ENCODE results near the gene ITPR1. TPM values are rescaled to one million over a fixed set of nuclear protein-coding genes. Genes with fewer than 3 reads are reported as not detected.
A peak's percentile ranks its signal among the peaks of the same experiment; 100 is the strongest.

ITPR1 gene
- total RNA-seq, 1 experiment from 2014 or later = 48.5 TPM

GRCh38 chr3:4533489-4534443 is 40.6 kb downstream of the ITPR1 start:
- Histone ChIP-seq H3K36me3 (ENCODE audit: low read depth, low read length) (no peaks in the 10 kb centered on the region), H3K4me1 (ENCODE audit: insufficient read depth, low read length) (peaks cover 18% of the 10 kb centered on the region; the same call in 1 of the 2 replicates), H3K9ac (ENCODE audit: low read length) (no peak overlapping the region), H3K4me3 (ENCODE audit: low read length) (no peak overlapping the region), H4K20me1 (ENCODE audit: low read length) (no peaks in the 10 kb centered on the region), H3K9me3 (ENCODE audit: low read length) (no peaks in the 10 kb centered on the region), H3K27me3 (ENCODE audit: low read length) (no peaks in the 10 kb centered on the region), H3K4me2 (ENCODE audit: low read length) (peak overlapping the region; percentile 18; the same call in 1 of the 2 replicates), H3K27ac (ENCODE audit: low read length) (no peak overlapping the region), H3F3A (ENCODE audit: low read length, unreplicated experiment) (no peaks in the 10 kb centered on the region), H3K79me2 (ENCODE audit: low read length) (no peaks in the 10 kb centered on the region), H3K9me2 (replicated peaks; ENCODE audit: low read length) (no peaks in the 10 kb centered on the region), H2AFZ (ENCODE audit: low read length) (no peak overlapping the region)
- ATAC-seq (peak; percentile 31; the same call in 1 of the 2 replicates), DNase-seq (peak; percentile 33)
- POLR2A ChIA-PET (ENCODE audit: unreplicated experiment) = interaction anchor here (0.6 kb wide), 1 partner anchor 85 kb away, joined by 6 read pairs; no protein-coding TSS in a partner anchor
- CTCF ChIA-PET = no interaction called here
- TF ChIP-seq EZH2phosphoT487 (IDR thresholded peaks at IDR 0.05; ENCODE audit: borderline replicate concordance, low read length) (no peak), EZH2 (IDR thresholded peaks at IDR 0.05; ENCODE audit: low read length, unreplicated experiment) (no peak), CTCF (conservative IDR thresholded peaks at IDR 0.05; ENCODE audit: low read depth, low read length) (peak; percentile 47; the same call in 1 of the 2 replicates)
- intact Hi-C loops (cut with micrococcal nuclease) = no loop called here
- BruUV-seq (replicated peaks) = no TSS peak

GRCh38 chr3:4534906-4535305 is 41.8 kb downstream of the ITPR1 start:
- no TSS peak for BruUV-seq (replicated peaks)
- Histone ChIP-seq H3K79me2 (ENCODE audit: low read length) (no peaks in the 10 kb centered on the region), H3K27me3 (ENCODE audit: low read length) (no peaks in the 10 kb centered on the region), H4K20me1 (ENCODE audit: low read length) (no peaks in the 10 kb centered on the region), H3K9me3 (ENCODE audit: low read length) (no peaks in the 10 kb centered on the region), H3K9me2 (replicated peaks; ENCODE audit: low read length) (no peaks in the 10 kb centered on the region), H3K36me3 (ENCODE audit: low read depth, low read length) (no peaks in the 10 kb centered on the region), H3K9ac (ENCODE audit: low read length) (no peak overlapping the region), H3F3A (ENCODE audit: low read length, unreplicated experiment) (no peaks in the 10 kb centered on the region), H3K4me2 (ENCODE audit: low read length) (no peak overlapping the region), H3K27ac (ENCODE audit: low read length) (no peak overlapping the region), H3K4me3 (ENCODE audit: low read length) (no peak overlapping the region), H3K4me1 (ENCODE audit: insufficient read depth, low read length) (peaks cover 18% of the 10 kb centered on the region; the same call in 1 of the 2 replicates), H2AFZ (ENCODE audit: low read length) (no peak overlapping the region)
- intact Hi-C loops (cut with micrococcal nuclease) = no loop called here
- CTCF ChIA-PET = no interaction called here
- no peak for TF ChIP-seq CTCF (conservative IDR thresholded peaks at IDR 0.05; ENCODE audit: low read depth, low read length)
- no peak for TF ChIP-seq EZH2 (IDR thresholded peaks at IDR 0.05; ENCODE audit: low read length, unreplicated experiment)
- no peak for TF ChIP-seq EZH2phosphoT487 (IDR thresholded peaks at IDR 0.05; ENCODE audit: borderline replicate concordance, low read length)
- ATAC-seq (no peak), DNase-seq (no peak)
- POLR2A ChIA-PET (ENCODE audit: unreplicated experiment) = no interaction called here

GRCh38 chr3:4536260-4536659 is 43.1 kb downstream of the ITPR1 start:
- CTCF ChIA-PET = no interaction called here
- no peak for ATAC-seq
- Histone ChIP-seq H3K27ac (ENCODE audit: low read length) (no peak overlapping the region), H3K9ac (ENCODE audit: low read length) (no peak overlapping the region), H3K9me2 (replicated peaks; ENCODE audit: low read length) (no peaks in the 10 kb centered on the region), H3K27me3 (ENCODE audit: low read length) (no peaks in the 10 kb centered on the region), H3K4me2 (ENCODE audit: low read length) (no peak overlapping the region), H3K79me2 (ENCODE audit: low read length) (no peaks in the 10 kb centered on the region), H3K4me3 (ENCODE audit: low read length) (no peak overlapping the region), H2AFZ (ENCODE audit: low read length) (no peak overlapping the region), H3K9me3 (ENCODE audit: low read length) (no peaks in the 10 kb centered on the region), H3K4me1 (ENCODE audit: insufficient read depth, low read length) (peaks cover 16% of the 10 kb centered on the region; the same call in 1 of the 2 replicates), H3K36me3 (ENCODE audit: low read depth, low read length) (no peaks in the 10 kb centered on the region), H4K20me1 (ENCODE audit: low read length) (no peaks in the 10 kb centered on the region), H3F3A (ENCODE audit: low read length, unreplicated experiment) (no peaks in the 10 kb centered on the region)
- intact Hi-C loops (cut with micrococcal nuclease) = no loop called here
- TF ChIP-seq CTCF (conservative IDR thresholded peaks at IDR 0.05; ENCODE audit: low read depth, low read length) (no peak), EZH2phosphoT487 (IDR thresholded peaks at IDR 0.05; ENCODE audit: borderline replicate concordance, low read length) (no peak), EZH2 (IDR thresholded peaks at IDR 0.05; ENCODE audit: low read length, unreplicated experiment) (no peak)
- BruUV-seq (replicated peaks) = no TSS peak
- no peak for DNase-seq
- POLR2A ChIA-PET (ENCODE audit: unreplicated experiment) = no interaction called here
